Measurements from ENCODE around the gene CELF2. TPM values are rescaled to one million over a fixed set of nuclear protein-coding genes. Genes with fewer than 3 reads are reported as not detected.

CELF2 gene
- total RNA-seq, result 100 to 1,000 TPM; 116 to 124 TPM

DNA sequence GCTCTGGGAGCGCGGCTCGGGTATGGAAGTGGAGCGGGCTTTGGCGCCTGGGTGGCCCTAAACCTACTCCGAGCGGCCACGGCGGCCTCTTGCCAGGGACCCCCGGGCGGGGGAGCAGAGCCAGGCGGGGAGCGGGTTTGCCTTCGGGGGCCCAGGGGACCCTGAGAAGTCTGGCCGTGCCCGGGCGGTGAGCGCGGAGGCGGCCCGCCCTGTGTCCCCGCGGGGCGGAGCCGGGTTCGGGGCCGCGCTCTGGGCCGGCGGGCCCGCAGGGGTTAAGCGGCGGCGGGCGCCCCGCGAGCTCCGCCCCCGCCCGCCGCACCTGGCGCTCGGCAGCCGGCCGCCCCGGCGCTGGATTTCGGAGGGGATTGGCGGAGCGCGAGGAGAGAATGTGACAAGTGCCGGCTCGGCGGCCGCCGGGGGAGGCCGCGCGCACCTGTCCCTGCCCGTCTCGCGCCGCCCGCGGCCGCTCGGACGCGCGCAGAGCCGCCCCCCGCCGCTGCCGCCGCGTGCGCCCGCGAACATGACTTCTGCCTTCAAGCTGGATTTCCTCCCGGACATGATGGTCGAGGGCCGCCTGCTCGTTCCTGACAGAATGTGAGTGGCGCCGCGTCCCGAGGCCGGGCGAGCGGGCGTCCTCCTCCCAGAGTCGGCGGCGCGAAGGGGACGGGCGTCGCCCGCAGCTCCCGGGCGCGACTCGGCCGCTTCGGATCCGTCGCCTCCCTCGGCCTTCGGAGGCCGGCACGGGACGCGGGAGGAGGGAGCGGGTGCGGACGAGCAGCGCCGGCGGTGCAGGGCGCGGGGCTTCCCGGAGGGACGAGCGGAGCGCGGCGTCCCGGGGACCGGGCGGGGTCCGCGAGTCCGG, at the start of gene CELF2:
CELF2 (plus strand) TSS at position 303 of the 862 bp plus-strand sequence; CDS start at position 521, 218 bp downstream.
- peak within 1 kb of the TSS; percentile 56 for H3K27ac Mint-ChIP-seq
- H3K4me1 Mint-ChIP-seq (ENCODE audit: low read depth), result peaks cover 16% of the 10 kb centered on the region
- peak within 1 kb of the TSS; percentile 79 to 85 for H3K4me3 Mint-ChIP-seq
- peaks cover 86% of the 10 kb centered on the region for H3K27me3 Mint-ChIP-seq (ENCODE audit: low read depth)
- peaks cover 0 to 2% of the 10 kb centered on the region in 2 donors for H3K36me3 Mint-ChIP-seq (ENCODE audit: insufficient read depth in 2 of 2)
- ATAC-seq (replicated peaks in 1 of 2), result peak; percentile 84 to 89
- H3K9me3 Mint-ChIP-seq, result no peaks in the 10 kb centered on the region
- peak; percentile 62 to 68 for DNase-seq

DNA sequence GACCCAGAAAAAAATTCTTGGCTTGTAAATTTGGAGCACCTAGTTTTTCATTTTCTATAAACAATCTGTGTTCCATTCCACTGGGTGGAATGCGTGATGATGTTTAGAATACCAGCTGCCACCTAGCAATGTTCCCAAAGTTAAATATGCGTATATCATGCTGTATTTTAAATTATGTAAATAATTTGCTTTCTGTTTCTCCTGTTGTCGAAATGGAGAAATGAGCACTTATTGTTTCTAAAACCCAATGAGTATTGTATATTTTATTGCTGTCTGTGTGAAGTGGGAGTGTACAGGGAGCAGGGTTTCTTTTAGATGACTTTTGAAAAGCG, 49.4 kb upstream of the CELF2 start:
- no peak for ATAC-seq (replicated peaks in 1 of 2)
- Mint-ChIP-seq H3K4me3 (no peak overlapping the region), H3K9me3 (no peaks in the 10 kb centered on the region), H3K27ac (no peak overlapping the region), H3K36me3 (ENCODE audit: insufficient read depth in 2 of 2) (no peaks in the 10 kb centered on the region), H3K27me3 (ENCODE audit: low read depth) (peaks cover 30% of the 10 kb centered on the region), H3K4me1 (ENCODE audit: low read depth) (no peaks in the 10 kb centered on the region)
- DNase-seq, result no peak

DNA sequence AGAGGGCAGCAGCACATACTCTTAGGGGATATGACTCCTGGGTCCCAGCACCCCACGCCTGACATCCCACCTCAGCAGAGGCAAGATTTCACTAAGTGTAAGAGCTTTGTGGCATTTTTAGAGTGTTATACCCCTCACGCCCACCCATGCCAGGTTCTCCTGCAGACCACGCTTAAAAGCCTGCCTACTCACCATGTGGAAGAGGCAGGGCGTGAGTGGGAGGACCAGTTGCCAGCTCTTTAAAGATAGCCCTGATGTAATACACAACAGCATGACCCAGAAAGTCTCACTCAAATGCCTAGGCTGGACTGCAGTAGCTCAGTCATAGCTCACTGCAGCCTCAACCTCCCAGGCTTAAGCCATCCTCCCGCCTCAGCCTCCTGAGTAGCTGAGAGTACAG, 44.4 kb upstream of the CELF2 start:
- H3K27ac Mint-ChIP-seq, result no peak overlapping the region
- peaks cover 2 to 3% of the 10 kb centered on the region in 2 donors for H3K9me3 Mint-ChIP-seq
- H3K36me3 Mint-ChIP-seq (ENCODE audit: insufficient read depth in 2 of 2), result peaks cover 0 to 5% of the 10 kb centered on the region in 2 donors
- ATAC-seq (replicated peaks in 1 of 2), result no peak
- no peak for DNase-seq
- H3K4me1 Mint-ChIP-seq (ENCODE audit: low read depth), result peaks cover 22% of the 10 kb centered on the region
- H3K27me3 Mint-ChIP-seq (ENCODE audit: low read depth), result peaks cover 59% of the 10 kb centered on the region
- H3K4me3 Mint-ChIP-seq, result no peak overlapping the region

DNA sequence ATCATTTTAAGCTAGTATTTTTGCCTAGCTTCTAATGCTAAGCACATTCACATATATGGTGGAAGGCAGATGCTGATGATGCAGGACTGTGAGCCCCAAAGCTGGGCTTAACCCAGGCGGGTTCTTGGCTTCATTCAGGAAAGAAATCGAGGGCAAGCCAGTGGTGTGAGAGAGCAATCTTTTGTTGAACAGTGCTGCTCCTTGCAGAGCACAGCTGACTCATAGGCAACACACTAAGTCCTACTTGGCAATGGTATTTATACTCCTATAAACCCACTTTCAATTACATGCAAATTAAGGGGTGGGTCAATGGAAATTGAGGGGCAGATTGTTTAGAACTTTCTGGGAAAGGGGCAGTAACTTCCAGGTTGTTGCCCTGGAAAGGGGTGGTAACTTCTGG, 42.0 kb upstream of the CELF2 start:
- Mint-ChIP-seq H3K27ac (no peak overlapping the region), H3K9me3 (peaks cover 2 to 3% of the 10 kb centered on the region in 2 donors), H3K27me3 (ENCODE audit: low read depth) (peaks cover 59% of the 10 kb centered on the region), H3K4me1 (ENCODE audit: low read depth) (peaks cover 30% of the 10 kb centered on the region), H3K36me3 (ENCODE audit: insufficient read depth in 2 of 2) (peaks cover 0 to 5% of the 10 kb centered on the region in 2 donors), H3K4me3 (no peak overlapping the region)
- no peak for DNase-seq
- no peak for ATAC-seq (replicated peaks in 1 of 2)

DNA sequence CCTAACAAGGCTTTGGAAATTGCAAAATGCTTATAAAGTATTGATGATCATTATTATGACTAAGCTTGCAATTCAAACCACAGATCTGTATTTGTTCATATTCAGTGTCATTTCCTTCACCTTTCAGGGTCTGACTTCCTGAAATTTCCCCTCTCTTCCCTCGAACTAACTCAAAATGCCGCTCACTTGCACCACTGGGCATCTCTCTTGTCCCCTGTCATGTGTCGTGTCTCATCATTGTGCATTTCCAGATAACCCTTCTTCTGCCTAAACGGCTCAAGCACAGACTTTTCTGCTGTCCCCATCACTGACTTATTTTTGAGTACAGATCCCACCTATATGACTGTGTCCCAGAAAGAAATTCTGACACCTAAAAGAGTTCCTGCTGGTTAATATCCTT, 41.0 kb upstream of the CELF2 start:
- peak in 1 of 2 donors; percentile 46 for ATAC-seq (replicated peaks in 1 of 2)
- peaks cover 2 to 3% of the 10 kb centered on the region in 2 donors for H3K9me3 Mint-ChIP-seq
- H3K4me3 Mint-ChIP-seq, result peak overlapping the region in 1 of 2 donors; percentile 56
- peaks cover 30% of the 10 kb centered on the region for H3K4me1 Mint-ChIP-seq (ENCODE audit: low read depth)
- H3K27me3 Mint-ChIP-seq (ENCODE audit: low read depth), result peaks cover 54% of the 10 kb centered on the region
- no peak for DNase-seq
- H3K36me3 Mint-ChIP-seq (ENCODE audit: insufficient read depth in 2 of 2), result peaks cover 0 to 5% of the 10 kb centered on the region in 2 donors
- no peak overlapping the region for H3K27ac Mint-ChIP-seq

DNA sequence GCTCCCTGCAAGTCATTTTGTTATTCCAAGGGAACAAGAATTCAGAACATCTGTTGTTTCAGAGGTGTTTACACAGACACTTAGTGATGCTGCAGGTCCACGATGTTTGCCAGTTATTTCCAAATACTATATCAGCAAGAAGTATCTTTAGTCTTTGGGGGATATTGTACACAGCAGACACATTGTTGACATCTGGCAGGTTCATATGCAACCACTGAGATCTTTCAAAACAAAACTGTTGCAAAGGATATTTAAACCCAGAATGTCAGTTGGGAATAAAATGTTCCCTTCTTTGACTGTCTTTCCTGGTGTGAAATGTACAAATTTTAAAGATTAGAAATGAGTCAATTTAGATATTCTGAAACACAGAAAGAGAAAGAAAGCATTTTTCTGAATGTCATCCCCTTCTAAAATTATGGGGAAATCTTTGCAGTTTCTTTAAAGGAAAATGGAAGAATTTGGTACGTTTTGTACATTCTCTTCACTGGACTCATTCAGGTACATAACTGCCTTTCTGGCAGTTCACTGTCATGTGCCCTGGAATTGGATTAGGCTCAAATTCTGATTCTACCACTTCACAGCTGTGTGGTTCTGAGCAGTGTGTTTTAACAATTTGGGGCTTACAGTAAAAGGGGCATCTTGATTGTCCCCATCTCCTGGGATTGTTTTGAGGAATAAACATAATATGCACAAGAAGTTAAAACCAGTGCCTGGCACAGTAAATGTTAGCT, 40.3 kb upstream of the CELF2 start:
- ATAC-seq (replicated peaks in 1 of 2) (peak in 1 of 2 donors; percentile 14), DNase-seq (no peak)
- peaks cover 50% of the 10 kb centered on the region for H3K27me3 Mint-ChIP-seq (ENCODE audit: low read depth)
- H3K9me3 Mint-ChIP-seq, result peaks cover 2 to 3% of the 10 kb centered on the region in 2 donors
- H3K4me1 Mint-ChIP-seq (ENCODE audit: low read depth), result peaks cover 30% of the 10 kb centered on the region
- peaks cover 0 to 5% of the 10 kb centered on the region in 2 donors for H3K36me3 Mint-ChIP-seq (ENCODE audit: insufficient read depth in 2 of 2)
- H3K4me3 Mint-ChIP-seq, result peak overlapping the region in 1 of 2 donors; percentile 67
- H3K27ac Mint-ChIP-seq, result no peak overlapping the region

DNA sequence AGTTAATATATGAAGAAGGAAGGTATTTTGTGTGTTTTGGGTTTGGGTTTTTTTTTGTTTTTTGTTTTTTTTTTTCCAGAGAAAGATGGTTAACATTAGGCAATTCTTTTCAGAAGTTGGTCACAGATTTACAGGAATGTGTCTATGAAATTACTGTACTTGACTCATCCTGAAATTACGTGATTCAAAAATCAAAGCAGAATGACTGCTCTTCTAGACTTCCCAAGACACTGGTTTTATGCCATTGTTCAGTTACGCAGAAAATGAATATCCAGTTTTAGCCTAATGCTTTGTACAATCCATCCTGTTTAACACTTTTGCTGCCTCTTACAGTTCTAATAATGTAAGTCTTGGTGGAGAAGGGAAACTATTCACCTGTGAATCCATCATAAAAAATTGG, 39.7 kb upstream of the CELF2 start:
- peaks cover 30% of the 10 kb centered on the region for H3K4me1 Mint-ChIP-seq (ENCODE audit: low read depth)
- H3K27ac Mint-ChIP-seq, result peak overlapping the region; percentile 69
- H3K36me3 Mint-ChIP-seq (ENCODE audit: insufficient read depth in 2 of 2), result peaks cover 0 to 5% of the 10 kb centered on the region in 2 donors
- H3K4me3 Mint-ChIP-seq, result peak overlapping the region in 1 of 2 donors; percentile 67
- H3K9me3 Mint-ChIP-seq, result peaks cover 2 to 3% of the 10 kb centered on the region in 2 donors
- no peak for DNase-seq
- peak in 1 of 2 donors; percentile 55 for ATAC-seq (replicated peaks in 1 of 2)
- peaks cover 44% of the 10 kb centered on the region for H3K27me3 Mint-ChIP-seq (ENCODE audit: low read depth)

DNA sequence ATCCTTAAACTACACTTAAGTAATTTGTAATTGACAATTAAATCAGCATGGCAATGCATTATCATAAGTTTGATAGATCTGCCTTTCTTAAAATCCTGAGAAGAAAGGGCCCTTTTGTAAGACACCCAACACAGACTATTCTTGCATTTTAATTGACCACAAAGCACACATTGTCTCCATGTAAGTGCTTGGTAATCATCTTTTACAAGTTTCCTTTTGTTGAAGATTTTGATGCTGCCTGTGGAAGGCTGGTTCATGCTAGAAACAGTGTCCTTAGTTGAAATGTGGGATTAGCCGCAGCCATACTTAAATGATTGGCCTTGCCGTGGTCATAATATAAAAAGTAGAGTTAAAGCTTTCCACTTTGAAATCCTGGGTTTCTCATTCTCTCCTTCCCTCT, 32.3 kb upstream of the CELF2 start:
- Mint-ChIP-seq H3K27ac (no peak overlapping the region), H3K4me1 (ENCODE audit: low read depth) (no peaks in the 10 kb centered on the region), H3K36me3 (ENCODE audit: insufficient read depth in 2 of 2) (no peaks in the 10 kb centered on the region), H3K4me3 (no peak overlapping the region), H3K9me3 (peaks cover 0 to 2% of the 10 kb centered on the region in 2 donors), H3K27me3 (ENCODE audit: low read depth) (peaks cover 14% of the 10 kb centered on the region)
- no peak for DNase-seq
- no peak for ATAC-seq (replicated peaks in 1 of 2)

DNA sequence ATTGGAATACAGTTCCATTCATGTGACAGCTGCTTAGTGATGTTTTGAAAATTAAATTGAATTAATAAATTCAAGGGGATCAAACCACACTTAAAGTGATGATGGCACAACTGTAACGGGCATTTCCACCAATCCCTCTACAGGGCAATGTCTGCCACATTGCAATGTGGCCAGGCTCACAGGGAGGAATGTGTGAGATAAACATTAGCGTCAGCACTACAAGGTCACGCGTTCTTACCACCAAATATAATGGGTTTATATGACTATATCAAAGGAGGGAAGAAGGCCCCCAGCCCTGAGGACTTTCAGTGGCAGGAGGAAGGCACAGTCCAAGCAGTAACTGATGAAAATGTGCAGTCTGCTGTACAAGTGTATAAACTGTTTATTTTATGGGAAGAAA, 31.1 kb upstream of the CELF2 start:
- no peak overlapping the region for H3K4me3 Mint-ChIP-seq
- H3K36me3 Mint-ChIP-seq (ENCODE audit: insufficient read depth in 2 of 2), result no peaks in the 10 kb centered on the region
- no peaks in the 10 kb centered on the region for H3K4me1 Mint-ChIP-seq (ENCODE audit: low read depth)
- H3K27me3 Mint-ChIP-seq (ENCODE audit: low read depth), result peaks cover 18% of the 10 kb centered on the region
- peaks cover 0 to 2% of the 10 kb centered on the region in 2 donors for H3K9me3 Mint-ChIP-seq
- no peak for ATAC-seq (replicated peaks in 1 of 2)
- no peak overlapping the region for H3K27ac Mint-ChIP-seq
- no peak for DNase-seq

DNA sequence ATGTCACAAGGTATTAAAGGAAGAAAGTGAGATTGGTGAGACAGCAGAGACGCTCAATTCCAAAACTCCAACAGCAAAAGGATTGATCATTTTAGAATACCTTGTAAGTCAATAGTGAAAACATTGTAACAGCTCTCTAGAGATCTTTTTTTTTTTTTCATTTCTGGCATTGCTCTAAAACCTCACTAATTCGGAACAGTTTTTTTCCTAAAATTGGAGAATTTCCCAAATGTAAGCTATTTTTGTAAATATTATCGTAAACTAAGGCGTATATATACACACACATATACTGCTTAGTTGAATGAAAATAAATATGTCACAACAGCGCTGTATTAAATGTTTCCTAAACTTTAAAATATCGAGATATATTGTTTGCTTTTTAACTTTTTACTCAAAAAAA, 30.6 kb upstream of the CELF2 start:
- H3K4me1 Mint-ChIP-seq (ENCODE audit: low read depth), result no peaks in the 10 kb centered on the region
- H3K4me3 Mint-ChIP-seq, result no peak overlapping the region
- H3K9me3 Mint-ChIP-seq, result peaks cover 1 to 2% of the 10 kb centered on the region in 2 donors
- H3K27ac Mint-ChIP-seq, result no peak overlapping the region
- ATAC-seq (replicated peaks in 1 of 2), result no peak
- peaks cover 23% of the 10 kb centered on the region for H3K27me3 Mint-ChIP-seq (ENCODE audit: low read depth)
- H3K36me3 Mint-ChIP-seq (ENCODE audit: insufficient read depth in 2 of 2), result no peaks in the 10 kb centered on the region
- DNase-seq, result no peak

DNA sequence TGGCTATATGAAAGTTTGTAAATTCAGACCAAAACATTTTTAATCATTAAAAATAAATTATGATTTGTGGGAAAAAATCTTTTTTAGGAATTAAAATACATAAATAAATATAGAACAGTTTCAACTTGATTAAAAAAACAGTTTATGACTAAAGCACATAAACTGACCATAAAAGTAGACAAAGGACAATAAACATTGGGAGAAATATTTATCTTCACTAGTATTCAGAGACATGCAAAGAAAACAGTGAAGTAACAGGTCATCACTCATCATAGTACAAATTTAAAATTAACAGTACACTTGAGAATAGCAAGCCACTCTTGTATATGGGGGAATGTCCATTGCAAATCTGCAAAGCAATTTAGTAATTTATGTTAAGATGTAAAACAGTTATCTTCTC, 28.0 kb upstream of the CELF2 start:
- peaks cover 0 to 3% of the 10 kb centered on the region in 2 donors for H3K36me3 Mint-ChIP-seq (ENCODE audit: insufficient read depth in 2 of 2)
- H3K27ac Mint-ChIP-seq, result no peak overlapping the region
- no peaks in the 10 kb centered on the region for H3K4me1 Mint-ChIP-seq (ENCODE audit: low read depth)
- DNase-seq (no peak), ATAC-seq (replicated peaks in 1 of 2) (no peak)
- peaks cover 4 to 5% of the 10 kb centered on the region in 2 donors for H3K9me3 Mint-ChIP-seq
- H3K4me3 Mint-ChIP-seq, result no peak overlapping the region
- peaks cover 31% of the 10 kb centered on the region for H3K27me3 Mint-ChIP-seq (ENCODE audit: low read depth)

DNA sequence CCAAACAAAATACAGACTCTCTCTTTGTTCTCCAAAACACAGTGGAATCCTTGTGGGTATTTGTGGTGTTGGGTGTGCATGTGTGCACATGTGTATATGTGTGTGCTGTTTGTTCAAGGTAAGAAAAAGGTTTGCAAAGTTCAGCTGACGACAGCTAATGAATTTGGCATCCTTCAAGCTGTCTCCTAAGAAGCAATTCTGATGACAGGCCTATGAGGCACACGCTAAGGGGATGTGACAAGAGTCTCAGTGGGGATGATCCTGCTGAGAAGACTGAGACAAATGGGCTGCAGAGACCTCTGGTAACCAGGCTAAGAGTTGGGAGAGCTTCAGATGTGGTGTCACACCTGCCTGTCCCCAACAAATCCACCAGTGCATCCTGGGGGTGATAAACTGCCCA, 26.5 kb upstream of the CELF2 start:
- Mint-ChIP-seq H3K36me3 (ENCODE audit: insufficient read depth in 2 of 2) (peaks cover 0 to 3% of the 10 kb centered on the region in 2 donors), H3K27ac (no peak overlapping the region), H3K27me3 (ENCODE audit: low read depth) (peaks cover 41% of the 10 kb centered on the region), H3K9me3 (peaks cover 4 to 5% of the 10 kb centered on the region in 2 donors), H3K4me3 (no peak overlapping the region), H3K4me1 (ENCODE audit: low read depth) (no peaks in the 10 kb centered on the region)
- no peak for DNase-seq
- no peak for ATAC-seq (replicated peaks in 1 of 2)

DNA sequence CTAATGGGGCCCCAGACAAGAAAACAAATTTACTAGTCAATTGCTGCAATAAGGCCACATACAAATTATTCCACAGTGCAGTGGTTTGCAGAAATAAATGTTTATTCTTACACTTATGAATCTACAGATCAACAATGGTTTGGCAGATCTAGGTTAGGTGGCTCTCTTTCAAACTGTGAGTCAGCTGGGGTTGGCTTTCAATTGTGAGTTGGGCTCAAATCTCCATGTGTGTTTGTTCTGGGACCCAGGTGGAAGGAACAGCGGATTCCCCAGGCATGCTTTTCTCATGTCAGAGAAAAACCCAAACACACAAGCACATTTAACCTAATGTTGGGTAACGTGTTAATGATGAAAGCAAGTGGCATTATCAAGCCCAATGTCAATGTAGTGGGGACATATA, 25.6 kb upstream of the CELF2 start:
- Mint-ChIP-seq H3K27me3 (ENCODE audit: low read depth) (peaks cover 48% of the 10 kb centered on the region), H3K9me3 (peaks cover 4 to 8% of the 10 kb centered on the region in 2 donors), H3K4me1 (ENCODE audit: low read depth) (no peaks in the 10 kb centered on the region), H3K4me3 (no peak overlapping the region), H3K36me3 (ENCODE audit: insufficient read depth in 2 of 2) (peaks cover 0 to 6% of the 10 kb centered on the region in 2 donors), H3K27ac (no peak overlapping the region)
- DNase-seq, result no peak
- no peak for ATAC-seq (replicated peaks in 1 of 2)
